OCI-M1 (cell line): ENCODE measurements around the gene ASB10.

Experiments used
- DNase-seq: peaks from one replicate; lab custom pipeline; 2025; lab: John Stamatoyannopoulos, UW

ASB10 gene

DNA sequence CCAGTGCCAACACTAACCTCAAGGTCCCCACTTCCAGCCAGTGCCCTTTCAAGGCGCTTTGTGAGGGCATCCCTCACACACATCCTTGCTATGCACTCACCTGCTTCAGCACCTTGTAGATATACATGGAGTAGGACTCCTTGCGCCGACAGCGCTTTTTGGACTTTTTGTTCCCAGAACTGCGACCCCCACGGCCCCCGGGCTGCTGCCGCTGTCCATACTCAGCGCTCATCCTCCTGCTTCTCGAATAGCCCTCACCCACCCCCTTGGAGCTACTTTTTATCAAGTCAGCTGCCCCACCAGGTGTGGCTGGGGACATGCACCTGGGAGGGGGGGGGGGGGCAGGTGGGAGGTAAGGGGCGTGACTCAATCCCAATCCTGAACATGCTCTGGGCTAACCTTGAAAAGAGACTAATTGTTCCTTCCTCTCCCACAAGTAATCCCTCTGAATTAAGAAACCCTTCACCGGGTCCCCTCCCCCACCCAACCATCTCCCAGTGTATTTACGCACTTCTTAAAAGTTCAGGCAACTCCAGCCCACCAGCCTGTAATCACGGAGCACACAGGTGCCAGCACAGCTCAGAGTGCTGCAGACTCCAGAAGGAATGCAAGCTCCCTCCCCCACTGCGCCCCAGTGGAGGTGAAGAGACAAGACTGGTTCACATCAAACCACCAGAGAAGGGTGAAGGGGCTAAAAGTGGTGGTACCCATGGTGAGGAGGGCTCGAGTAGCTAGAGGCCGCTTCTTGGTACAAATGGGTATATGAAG is 23.2 kb upstream of the ASB10 start, which contains the start of gene H2BK1:
TSS of gene H2BK1 (minus strand) at position 402 of the 768 bp plus-strand sequence. CDS start at position 232, 170 bp downstream.
- no peak for DNase-seq

DNA sequence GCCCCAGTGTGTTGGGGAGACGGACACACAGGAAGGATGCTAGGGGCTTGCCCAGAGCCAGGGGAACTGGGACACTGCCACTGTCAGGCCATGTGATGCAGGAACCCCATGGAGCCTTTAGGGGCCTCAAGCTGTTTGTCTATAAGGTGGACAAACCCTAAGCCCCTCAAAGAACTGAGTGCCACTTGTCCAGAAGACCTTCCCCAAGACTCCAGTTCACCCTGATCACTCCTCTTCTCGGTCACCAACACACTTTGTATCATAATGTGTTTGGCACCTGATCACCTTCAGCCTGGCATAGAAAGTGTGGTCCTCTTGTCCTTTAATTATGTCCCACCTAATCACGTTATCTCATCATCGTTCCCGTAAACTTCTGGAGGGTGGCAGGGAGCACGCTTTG is 22.5 kb upstream of the ASB10 start:
- DNase-seq, result no peak

DNA sequence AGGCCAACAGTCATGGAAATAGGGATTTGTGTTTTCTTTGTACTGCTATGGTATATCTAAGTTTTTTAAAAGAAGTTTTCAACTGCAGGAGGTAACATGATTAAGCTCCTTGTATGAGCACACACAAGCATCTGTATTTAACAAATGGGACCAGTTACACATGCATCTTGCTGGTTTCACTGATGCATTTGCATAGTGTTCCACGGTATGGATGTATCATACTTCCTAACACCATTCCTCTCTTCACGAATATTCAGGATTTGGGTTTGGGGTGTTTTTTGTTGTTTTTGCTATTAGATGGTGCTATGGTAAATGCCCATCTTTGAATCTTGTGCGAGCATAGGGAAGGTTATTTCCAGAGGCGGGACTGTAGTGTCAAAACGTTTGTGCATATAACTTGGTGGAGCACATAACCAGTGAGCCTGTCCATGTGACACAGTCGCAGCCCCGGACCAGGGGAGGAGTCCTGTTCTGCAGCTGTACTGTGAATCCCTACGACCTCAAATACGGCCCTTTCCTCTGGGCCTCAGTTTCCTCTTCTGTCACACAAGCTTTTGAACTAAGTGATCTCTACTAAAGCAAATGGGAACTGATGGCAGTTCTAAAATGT is 21.3 kb upstream of the ASB10 start:
- DNase-seq, result no peak

DNA sequence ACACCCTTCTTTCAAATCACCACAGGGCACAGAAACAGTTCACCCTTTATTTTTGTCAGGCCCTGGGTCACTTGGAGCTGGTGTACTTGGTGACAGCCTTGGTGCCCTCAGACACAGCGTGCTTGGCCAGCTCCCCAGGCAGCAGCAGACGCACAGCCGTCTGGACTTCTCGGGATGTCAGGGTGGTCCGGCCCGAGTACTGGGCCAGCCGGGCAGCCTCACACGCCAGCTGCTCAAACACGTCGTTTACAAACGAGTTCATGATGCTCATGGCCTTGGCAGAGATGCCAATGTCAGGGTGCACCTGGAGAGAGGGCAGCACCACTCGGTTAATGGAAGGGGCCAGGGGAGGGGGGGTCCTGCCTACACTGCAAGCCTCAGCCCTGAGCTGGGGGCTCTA is 20.8 kb upstream of the ASB10 start:
- DNase-seq, result no peak

GRCh38 chr7:151207315-151207714 is 20.3 kb upstream of the ASB10 start:
- peak; percentile 31 for DNase-seq

DNA sequence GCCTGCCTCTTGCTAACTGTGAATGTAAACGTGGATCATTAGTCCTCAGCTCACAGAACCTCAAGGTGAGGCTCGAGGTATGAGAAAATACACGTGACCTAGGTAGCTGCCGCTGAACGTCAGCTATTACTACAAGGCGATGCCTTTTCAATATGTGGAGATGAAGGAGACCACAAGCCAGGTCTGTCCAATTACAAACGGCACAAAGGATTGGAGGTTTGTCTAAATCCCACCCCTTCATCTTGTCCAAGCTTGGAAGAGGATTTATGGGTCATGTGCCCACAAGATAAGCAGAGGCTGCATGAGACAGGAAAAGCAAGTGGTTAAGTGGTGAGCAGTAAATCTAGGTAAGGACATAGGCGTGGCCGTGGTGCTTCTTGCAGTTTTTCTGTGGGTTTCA is 19.9 kb upstream of the ASB10 start:
- peak; percentile 76 for DNase-seq

GRCh38 chr7:151205730-151206129 is 18.7 kb upstream of the ASB10 start:
- no peak for DNase-seq

DNA sequence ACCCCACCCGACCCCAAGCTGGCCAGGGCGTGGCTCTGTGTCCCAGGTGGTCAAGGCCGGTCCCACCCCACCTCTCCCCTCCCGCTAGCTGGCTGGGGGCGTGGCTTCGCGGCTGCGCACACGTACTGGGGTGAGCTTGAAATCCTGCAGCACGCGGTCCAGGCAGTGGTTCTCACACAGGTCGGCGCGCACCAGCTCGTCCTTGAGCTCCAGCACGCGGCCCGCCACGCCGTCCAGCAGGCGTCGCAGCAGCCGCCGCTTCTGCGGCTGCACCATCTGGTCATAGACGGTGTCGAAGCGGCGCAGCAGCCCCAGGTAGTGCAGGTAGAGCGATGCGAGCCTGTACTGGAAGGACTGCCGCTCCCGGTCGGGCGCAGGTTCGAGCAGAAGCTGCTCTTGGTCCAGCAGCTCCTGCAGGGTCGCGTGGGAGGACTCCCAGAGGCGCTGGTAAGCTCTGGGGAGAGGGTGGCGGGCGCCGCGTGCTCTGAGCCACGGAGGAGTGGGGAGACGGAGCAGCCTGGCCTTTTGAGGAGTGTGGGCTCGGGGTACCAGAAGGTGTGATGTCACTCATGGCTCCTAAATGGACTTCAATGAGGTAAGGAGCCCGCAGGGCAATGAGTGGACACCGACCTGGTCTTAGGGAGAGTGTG is 17.5 kb upstream of the ASB10 start:
- DNase-seq, result no peak

- DNase-seq, result no peak
Observed at GRCh38 chr7:151202836-151203235, 15.8 kb upstream of the ASB10 start.

DNA sequence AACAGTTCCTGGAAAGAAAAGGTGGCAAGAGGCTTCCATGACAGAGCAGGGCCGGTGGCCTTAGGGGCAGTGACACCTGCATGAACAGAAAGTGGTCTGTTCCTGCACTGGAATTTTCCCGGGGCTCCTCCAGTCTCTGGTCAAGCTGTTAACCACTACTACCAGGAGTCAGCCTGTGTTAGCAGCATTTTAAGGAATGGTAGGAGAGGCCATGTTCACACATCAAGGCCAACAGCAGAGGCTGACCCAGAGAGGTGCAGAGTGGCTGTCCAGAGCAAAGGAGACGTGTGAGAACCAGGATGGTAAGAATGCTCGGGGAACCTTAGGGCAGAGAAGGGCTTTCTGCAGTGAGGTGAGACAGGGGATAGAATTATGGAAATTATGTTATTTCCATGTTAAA is 14.7 kb upstream of the ASB10 start:
- no peak for DNase-seq

- no peak for DNase-seq
Observed at GRCh38 chr7:151201344-151201743, 14.3 kb upstream of the ASB10 start.

DNA sequence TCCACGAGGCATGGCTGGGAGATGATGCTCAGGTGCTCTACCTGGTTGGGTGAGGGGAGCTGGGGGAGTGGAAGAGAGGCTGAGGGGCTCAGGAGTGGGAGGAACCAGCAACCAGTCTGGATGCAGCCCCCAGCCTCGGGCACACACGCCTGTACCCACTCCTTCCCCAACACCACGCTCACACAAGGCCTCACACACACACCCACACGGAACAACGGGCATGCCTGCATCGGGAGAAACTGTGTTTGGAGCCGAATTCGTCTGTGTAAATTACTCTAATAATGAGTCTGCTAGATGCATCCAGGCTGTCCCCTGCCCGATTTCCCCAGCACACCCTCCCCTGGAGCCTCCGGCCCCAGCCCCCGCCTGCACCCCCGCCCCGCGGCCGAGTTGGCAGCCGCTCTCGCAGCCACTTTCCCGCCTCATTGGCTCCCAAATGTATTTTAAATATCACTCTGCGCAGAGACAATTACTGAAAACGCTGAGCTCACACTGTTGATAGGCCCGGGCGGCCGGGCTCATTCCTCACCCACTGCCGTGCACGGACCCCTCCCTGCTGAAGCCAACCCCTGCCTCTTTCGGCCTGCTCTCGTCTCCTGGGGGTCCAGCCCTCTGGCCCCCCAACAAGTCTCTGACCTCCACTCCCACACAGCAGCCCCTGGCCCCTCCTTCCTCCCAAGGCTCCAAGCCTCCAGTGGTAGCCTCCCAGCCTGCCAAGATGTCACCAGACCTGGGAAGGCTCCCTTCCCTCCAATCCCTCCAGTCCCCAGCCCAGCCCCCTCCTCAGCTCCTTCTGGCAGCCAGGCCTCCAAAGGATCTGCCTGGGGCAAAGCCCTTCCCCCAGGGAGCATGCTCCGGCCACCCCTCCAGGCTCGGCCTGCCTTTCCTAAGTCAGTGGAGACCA is 12.1 kb upstream of the ASB10 start:
- DNase-seq, result no peak

DNA sequence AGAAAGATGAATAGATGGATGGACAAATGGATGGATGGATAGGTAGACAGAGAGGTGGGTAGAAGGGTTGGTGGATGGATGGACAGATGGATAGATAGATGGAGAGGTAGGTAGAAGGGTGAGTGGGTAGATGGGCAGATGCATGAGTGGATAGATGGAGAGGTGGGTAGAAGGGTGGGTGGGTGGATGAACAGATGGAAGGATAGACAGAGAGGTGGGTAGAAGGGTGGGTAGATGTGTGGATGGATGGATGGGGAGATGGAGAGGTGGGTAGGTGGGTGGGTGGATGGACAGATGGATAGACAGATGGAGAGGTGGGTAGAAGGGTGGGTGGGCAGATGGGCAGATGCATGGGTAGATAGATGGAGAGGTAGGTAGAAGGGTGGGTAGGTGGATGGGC is 10.9 kb upstream of the ASB10 start:
- no peak for DNase-seq

- DNase-seq, result no peak
Observed at GRCh38 chr7:151195616-151196450, 8.8 kb upstream of the ASB10 start.

- no peak for DNase-seq
Observed at GRCh38 chr7:151194188-151194587, 7.1 kb upstream of the ASB10 start.

- no peak for DNase-seq
Observed at GRCh38 chr7:151193203-151193978, 6.3 kb upstream of the ASB10 start.

DNA sequence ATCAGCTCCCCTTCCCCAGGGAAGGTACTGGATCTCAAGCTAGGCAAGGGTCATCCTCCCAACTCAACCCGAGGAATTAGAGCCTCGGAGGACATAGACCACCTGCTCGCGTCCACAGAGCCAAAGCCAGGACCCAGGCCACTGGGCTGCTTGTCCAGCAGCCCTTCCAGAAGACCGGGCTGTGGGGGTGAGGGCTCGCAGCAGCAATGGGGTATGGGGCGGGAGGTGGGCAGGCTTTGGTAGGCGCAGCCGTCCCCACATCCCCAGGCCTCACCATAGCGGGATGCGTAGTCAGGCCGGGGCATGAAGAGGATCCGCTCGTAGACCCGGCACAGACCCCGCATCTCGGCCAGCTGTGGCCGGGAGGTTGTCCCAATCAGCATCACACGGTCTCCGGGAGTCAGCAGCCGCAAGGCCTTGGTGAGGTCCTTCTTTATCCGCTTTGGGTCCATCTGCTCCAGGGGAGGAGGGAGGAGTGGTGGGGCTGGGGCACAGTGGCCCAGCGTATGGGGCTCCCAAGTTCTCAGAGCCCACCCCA is 5.0 kb upstream of the ASB10 start:
- no peak for DNase-seq

GRCh38 chr7:151191544-151191943 is 4.5 kb upstream of the ASB10 start:
- no peak for DNase-seq

- no peak for DNase-seq
Observed at GRCh38 chr7:151189038-151189437, 2.0 kb upstream of the ASB10 start.

GRCh38 chr7:151188252-151188542 is 1.1 kb upstream of the ASB10 start:
- no peak for DNase-seq
